NOMO-1 treated with DMSO at 0.1 percent for 48 hours (cell line): ENCODE results near the gene NDRG4.

Experiments
- DNase-seq: peaks from one replicate; lab custom pipeline; 2025; ENCODE audit not compliant: unreplicated experiment; lab: John Stamatoyannopoulos, UW

The NDRG4 gene

GRCh38 chr16:58493756-58494431 is 6.0 kb upstream of the NDRG4 start:
- no peak for DNase-seq

- DNase-seq: peak; percentile 66
These were observed 4.9 kb upstream of the NDRG4 start for GRCh38 chr16:58494981-58495520.

- no peak for DNase-seq
These were observed 4.2 kb upstream of the NDRG4 start for GRCh38 chr16:58495521-58496331.

- DNase-seq: no peak
These were observed 2.5 kb upstream of the NDRG4 start for GRCh38 chr16:58497468-58497867.

GRCh38 chr16:58497935-58498334 is 2.0 kb upstream of the NDRG4 start:
- DNase-seq: no peak

GRCh38 chr16:58498341-58499091 is 1.4 kb upstream of the NDRG4 start:
- DNase-seq: no peak

GRCh38 chr16:58499092-58499511 is 841 bp upstream of the NDRG4 start:
- no peak for DNase-seq

- DNase-seq: no peak
These were observed 693 bp downstream of the NDRG4 start for GRCh38 chr16:58500430-58501241.

GRCh38 chr16:58501242-58502131 is 1.5 kb downstream of the NDRG4 start:
- no peak for DNase-seq

- no peak for DNase-seq
These were observed 2.4 kb downstream of the NDRG4 start for GRCh38 chr16:58502217-58502921.

- DNase-seq: no peak
These were observed 3.4 kb downstream of the NDRG4 start for GRCh38 chr16:58503166-58503862.

GRCh38 chr16:58503863-58504688 is 4.1 kb downstream of the NDRG4 start:
- DNase-seq: no peak

GRCh38 chr16:58506241-58507194 is 6.6 kb downstream of the NDRG4 start:
- no peak for DNase-seq

- DNase-seq: peak; percentile 31
These were observed 7.4 kb downstream of the NDRG4 start for GRCh38 chr16:58507195-58507962.

- no peak for DNase-seq
These were observed 8.2 kb downstream of the NDRG4 start for GRCh38 chr16:58507963-58508670.
